Midbrain (tissue), 1 donor: ENCODE data around the gene CRHR2.

ENCODE experiments used
- DNase-seq: peaks from one replicate; lab custom pipeline; 2025; lab: John Stamatoyannopoulos, UW

Gene CRHR2

DNA sequence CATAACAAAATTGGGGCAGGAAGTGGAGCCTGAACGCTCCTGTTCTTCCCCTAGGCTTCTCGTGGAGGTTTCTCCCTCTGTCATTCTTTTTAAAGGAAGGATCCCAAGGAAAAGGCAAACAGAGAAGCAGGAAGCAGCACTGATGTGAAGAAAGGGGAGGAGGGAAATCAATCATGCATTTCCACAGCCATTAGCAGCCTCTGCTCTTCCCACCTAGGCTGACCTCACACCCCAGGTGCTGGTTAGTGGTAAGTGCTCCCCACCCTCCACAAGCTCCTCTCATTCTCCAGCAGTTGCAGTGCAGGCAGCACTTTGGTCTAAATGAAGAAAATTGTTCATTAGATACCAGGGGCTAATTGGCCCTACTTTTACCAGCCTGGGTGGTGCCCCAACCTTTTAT, 2.6 kb downstream of the CRHR2 start:
- DNase-seq = no peak

DNA sequence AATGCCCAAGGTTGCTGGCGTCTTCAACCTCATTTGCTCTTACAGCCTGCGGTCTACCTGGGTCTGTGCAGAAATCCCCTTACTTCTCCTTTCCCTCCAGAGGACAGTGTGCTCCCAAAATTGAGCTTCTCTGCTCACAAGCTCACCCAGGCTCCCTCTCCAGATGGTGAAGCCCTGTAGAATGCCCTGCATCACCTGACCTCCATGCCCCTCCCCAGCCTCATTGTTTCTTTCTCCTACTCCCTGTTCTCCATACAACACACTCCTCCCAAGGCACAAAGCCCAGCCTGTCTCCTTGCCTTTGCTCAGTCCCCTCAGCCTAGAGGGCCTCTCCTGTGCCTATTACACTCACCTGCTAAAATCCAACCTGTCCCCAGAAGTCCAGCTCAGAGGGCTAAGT, 3.5 kb downstream of the CRHR2 start:
- DNase-seq = no peak

DNA sequence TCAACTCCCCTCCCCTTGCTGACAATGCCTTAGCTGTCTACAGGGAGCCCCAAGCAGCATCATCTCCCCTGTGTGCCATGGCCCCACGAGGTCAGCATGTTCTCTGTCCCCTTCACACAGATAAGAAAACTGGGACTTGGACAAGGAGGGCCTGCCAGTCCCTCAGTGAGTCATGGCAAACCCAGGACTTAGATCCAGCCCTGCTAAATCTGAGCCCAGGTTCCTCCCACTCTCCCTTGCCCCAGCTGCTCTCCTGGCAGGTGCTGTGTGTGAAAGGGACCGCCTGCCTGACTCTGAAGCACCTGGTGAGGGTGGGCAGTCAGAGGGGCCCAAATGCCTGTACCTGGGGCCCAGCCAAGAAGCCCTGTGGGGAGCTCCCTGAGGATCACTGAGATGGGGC, 7.4 kb downstream of the CRHR2 start:
- no peak for DNase-seq

DNA sequence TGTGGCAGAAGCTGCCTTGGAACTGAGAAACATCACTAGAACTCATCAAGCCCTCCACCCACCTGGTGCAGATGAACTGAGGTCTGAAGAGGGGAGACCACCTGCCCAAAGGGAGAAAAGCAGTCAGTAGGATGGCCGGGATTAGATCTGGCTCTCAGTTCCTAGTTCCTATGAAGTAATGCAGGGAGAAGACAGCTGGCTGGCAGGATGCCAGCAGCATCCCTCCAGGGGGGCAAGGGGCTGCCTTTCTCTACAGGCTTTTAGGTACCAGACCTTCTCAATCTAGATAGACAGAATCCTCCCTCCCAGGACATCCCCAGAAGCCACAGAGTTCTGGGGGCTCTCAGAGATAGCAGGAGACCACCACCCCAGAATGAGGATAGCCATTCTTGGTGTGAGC, 7.8 kb downstream of the CRHR2 start:
- DNase-seq = no peak

DNA sequence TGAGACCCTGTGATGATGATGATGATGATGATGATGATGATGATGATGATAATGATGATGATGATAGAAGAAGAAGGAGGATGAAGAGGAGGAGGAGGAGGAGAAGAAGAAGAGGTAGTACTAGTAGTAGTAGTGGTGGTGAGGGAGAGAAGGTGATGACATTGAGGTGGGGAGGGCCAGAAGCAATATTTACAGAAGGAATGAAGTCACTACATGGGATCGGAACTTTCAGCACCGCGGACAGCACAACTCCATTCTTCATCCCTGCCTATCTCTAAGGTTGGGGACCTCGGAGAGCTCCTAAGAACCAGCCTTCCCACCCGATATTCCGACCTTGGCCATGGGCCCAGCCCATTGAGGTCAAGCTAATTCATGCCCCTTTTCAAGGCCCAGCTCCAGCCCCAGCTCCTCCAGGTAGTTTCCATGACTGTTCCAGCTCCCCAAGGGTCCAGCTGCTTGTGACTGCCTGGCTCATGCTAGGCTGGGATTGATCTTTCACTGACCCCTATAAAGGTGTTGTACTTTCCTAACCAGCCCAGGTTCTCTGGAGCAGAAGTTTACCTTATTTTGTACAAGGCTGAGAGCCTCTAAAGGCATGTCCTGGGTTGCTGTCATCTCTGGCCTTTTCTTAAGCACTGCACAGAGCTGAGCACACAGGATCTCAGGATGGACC, 10.3 kb downstream of the CRHR2 start:
- no peak for DNase-seq

DNA sequence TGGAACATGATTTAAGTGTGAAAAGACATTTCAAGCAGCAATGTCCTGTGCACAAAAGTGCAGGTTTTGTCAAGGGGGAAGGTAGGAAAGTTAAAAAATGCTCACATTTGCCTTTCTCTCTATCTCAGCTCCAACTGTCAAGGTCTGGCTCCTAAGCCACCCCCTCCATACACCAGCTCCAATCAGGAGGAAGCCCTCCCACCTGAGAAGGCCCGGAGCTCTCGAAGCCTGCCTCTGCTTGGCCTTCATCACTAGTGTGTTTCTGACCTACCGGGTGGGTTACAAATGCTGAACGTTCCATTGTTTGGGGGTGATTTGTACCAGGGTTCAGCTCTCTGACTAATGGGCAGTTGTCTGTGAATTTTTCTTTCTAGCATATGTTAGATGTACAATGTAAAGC, 14.2 kb downstream of the CRHR2 start:
- no peak for DNase-seq

DNA sequence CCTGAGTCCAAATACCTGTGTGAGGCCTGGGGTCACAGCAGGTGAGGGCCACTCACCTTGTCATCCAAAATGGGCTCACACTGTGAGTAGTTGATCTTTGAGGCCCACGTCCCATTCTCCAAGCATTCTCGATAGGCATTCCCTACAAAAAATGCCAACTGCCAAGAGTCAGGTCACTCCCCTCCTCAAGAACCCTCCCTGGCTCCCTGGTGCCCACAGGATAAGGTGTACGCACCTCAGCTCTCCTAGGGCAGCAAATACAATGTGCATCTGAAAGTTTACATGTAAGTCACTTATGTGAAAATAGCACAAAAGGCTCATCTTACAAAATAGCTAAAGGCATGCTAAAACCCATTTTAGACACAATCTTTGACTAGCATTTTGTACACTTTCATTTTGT, 15.1 kb downstream of the CRHR2 start:
- DNase-seq = no peak

DNA sequence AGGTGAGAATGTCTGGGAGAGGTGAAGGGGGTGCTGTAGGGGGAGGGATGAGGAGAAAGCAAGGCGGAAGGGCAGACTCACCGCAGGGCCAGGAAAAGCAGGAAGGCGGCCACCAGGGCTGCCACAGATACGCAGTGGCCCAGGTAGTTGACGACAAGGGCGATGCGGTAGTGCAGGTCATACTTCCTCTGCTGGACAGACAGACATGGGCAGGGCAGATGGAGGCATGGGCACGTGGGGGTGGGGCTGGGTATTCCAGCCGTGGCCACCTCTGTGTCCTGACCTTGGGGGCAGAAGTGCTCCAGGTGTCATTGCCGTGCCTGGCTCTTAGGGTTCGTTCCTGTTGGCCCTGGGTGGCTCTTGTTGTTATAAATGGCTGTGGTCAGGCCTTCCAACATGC, 16.8 kb downstream of the CRHR2 start:
- no peak for DNase-seq

DNA sequence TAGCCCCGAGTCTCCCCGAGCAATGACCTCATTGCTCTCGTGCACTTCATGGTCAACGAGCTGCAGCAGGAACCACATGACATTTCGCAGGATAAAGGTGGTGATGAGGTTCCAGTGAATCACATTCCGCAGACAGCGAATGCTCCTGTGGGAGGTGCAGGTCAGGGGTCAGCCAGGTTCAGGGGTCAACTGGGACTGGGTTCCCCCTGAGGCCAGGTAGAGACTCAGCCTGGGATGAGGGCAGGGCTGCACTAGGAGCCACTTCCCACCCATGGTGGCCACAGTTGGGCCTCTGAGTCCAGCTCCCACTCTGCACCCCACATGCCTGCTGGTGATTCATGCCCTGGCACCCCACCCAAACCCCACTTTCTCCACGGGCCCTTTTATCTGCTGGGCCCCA, 17.2 kb downstream of the CRHR2 start:
- DNase-seq = no peak

DNA sequence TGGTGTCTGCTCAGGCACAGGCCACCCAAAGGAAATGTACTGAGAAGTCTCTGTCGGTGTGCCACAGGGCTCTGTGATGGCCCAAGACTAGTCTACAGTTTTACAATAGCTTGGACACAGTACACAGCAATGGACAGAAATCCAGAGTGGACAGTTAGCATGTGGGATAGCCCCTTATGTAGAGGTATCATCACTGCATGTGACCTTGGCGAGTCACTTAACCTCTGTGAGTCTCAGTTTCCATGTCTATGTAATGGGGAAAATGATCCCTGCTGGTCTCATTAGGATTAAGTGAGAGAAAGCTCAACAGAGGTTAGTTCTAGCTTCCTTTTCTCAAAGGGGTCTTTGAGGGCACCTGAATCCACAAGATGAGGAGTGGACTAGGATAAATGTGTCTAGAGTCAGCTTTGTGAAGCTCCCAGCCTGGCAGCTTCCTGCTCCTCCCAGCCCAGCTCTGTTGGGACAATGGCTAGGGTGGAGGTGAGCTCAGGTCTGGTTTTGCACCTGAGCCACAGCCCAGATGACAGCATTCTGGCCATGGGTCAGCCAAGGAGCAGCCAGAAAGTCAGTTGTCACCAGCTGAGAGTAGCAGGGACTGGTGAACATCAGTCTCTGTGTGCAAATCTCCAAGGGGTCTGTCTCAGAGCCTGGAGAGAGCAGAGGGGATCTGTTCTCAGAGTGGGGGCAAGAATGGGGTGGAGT, 17.9 kb downstream of the CRHR2 start:
- DNase-seq = no peak

DNA sequence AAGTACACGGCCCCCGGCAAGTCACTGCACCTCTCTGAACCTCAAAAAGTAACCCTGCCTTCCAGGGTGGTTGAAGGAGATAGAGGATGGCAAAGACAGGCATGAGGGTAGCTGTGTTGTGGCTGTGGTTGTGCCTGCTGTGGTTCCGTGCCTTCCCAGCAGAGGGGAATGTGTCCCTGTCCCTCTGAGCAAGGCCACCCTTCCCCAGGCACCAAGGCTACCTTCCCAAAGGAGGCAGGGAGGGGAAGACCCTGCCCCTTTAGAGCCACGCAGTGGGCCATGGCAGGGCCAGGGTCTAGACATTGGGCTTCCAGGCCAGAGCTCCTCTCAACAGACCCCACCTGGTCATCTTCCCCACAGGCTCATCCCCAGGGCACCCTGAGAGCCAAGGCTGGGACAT, 18.8 kb downstream of the CRHR2 start:
- DNase-seq = no peak

DNA sequence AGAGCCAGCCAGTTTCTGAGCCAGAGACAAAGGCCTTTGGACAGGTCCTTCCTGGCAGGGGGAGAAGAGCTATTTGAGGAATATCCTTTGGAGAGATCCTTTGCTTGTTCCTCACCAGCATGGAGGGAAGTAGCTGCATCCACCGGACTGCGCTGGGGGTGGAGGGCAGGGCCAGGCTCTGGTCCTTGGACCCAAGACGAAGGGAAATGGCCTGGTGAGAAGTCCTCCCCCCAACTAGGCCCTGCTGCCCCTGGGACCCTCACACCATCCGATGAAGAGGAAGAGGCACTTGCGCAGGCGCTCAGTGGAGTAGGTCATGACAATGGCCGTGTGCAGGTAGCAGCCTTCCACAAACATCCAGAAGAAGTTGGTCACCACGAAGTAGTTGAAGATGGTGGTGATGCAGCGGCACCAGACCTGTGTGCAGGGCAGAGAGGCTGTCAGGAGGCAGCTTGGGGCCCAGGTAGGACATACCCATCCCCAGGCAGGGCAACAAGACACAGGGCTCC, 19.8 kb downstream of the CRHR2 start:
- DNase-seq = no peak

DNA sequence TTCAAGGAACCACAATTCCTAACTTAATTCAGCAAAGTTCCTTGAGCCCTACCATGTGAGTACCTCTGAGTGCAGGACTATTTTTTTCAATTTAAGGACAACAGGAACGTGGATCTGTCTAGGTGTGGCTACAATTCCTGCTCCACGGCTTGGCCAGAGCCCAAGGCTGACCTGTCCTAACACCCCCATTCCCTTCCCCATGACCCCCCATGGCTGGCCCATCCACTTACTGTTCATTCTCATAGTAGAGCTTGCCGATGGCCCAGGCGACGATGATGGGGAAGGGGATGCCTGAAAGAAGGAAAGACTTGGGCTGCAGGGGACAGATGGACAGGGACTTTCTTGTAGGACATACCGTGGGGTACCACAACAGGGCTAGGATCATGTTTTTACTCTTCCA, 20.3 kb downstream of the CRHR2 start:
- no peak for DNase-seq

DNA sequence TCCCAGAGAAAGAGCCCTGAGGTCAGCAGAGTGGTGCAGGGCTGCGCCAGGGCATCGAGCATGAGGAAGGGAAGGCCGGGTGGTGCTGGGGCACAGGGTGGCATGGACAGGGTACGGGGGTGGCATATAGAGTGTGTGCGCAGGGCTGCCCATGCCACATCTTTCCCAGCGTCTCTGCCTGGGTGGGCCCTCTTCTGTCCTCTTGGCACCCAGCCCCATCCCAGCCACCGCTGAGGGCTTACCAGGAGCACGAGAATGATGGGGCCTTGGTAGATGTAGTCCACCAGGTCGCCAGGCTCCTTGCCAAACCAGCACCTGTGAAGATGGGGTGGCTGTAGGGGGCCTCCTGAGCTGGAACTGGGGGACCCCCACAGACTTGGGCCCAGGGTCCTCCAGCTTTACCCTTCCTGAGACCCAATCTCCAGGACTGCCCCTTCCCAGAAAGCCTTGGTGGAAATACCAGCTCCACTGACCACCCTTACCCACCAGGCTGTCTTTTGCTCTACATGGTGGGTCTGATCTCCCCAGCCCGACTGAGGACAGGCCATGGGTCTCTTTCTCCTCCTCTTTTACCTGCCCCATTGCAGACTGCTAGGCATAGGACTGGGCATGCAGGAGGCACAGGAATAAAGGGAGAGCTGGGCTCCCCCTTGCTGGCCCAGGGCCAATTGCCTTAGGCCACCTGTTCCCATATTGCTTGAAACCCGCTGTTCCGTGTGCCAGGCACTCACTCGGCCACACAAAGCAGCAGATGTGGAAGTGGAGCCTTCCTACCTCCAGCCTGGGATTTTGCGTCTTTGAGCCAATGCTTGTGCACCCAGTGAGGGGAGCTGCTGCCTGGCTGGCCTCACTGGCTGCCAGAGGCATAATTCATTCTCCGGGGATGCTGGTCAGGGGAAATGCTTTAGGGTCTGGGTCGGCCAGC, 21.7 kb downstream of the CRHR2 start:
- no peak for DNase-seq

DNA sequence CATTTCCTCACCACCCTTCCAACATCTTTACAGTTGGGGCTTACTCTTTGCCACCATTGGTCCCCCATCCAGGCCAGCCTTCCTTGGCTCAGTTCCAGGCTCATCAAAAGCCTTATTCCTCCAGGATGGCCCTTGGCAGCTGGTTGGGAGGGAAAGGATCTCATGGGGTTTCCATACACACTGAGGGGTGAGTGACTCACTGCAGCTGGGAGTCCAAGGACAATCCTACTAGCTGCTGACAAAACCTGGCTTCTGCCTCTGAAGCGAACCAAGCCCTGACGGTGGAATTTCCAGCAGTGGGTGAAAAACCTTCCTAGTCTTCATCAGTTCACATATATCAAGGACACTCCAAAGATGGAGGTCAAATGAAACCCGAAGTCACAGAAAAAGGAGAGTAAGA, 22.9 kb downstream of the CRHR2 start:
- DNase-seq = no peak

DNA sequence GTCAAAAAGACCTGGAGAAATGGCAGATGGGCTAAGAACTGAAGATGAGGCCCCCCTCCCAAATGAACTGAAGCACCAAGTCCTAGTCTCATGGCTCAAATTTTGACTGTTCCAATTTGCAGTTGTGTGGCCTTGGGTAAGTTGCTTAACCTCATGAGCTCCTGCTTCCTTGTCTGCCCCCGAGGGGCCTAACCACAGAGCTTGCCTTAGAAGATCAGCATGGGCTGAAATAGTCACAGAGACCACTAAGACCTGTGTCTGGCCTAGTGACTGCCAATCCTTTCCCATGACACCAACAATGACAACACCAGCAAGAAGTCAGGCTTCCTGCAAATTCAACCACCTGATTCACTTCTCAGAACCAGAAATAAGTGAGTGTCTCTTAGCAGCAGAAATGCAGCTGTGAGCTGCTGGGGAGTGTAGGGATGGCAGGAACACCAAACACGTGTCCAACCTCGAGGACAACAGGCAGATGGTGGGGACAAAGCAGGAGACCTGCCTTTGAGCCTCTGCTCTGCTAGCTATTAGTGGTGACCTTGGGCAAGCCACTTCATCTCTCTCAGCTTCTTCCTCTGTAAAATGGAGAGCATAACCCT, 23.7 kb downstream of the CRHR2 start:
- DNase-seq = no peak

DNA sequence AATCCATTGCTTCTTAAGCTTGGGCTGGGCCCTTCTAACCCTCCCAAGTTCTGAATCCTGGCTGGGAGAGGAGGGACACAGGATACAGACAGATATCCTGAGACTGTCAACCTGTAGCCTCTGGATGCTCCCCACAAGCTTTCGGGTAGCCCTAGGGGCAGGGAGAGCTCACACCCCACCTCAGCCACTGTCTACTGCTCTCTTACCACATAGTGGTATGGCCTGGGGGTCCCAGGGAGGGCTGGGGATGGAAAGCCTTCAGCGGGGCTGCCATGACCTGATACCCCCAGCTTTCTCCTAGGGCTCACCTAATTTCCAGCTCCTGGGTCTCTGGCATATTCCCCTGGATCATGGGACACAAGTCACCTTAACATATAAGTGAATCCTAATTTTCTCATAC, 25.1 kb downstream of the CRHR2 start:
- no peak for DNase-seq

DNA sequence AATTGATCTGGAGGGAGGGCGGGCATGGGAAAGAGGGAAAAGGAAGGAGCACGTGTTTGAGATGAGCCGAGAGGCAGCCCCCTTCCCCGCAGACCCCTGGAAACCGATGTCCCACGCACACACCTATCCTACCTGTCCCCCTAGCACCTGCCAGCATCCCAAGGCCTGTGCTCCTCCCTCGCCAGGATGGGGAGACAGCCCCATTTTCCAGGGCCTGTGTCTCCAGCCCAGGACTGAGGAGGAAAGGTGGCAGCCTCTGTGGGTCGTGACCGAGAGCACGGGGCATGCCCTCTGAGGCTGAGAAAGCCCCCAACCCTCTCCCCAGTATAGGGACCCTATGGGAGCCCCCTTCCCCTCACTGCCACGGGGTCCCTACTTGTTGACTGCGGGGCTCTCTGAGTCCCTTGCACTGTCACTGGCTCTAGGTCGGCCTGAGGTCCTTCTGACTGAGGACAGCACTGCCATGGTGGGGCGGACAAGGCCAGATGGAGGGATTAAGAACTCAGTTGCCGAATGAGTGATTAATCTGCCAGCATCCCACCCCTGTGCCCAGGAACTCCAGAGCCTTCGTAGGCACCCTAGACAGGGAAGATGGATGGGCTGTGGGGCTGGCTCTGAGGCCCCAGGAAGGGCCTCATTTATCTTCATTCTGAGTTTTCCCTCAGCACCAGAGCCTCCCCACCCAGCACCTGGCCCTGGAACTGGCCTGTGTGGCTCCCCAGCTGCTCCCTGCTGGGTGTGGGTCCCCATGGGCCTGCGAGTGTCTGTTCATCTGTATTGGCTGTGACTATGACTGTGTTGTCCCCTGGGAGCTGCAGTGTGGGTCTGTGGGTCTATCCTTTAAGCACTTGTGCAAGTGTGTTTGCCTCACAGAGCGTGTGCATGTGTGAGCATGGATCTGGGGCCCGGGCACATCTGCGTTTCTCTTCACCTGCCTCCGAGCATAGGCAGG, 26.0 kb downstream of the CRHR2 start:
- DNase-seq = no peak

DNA sequence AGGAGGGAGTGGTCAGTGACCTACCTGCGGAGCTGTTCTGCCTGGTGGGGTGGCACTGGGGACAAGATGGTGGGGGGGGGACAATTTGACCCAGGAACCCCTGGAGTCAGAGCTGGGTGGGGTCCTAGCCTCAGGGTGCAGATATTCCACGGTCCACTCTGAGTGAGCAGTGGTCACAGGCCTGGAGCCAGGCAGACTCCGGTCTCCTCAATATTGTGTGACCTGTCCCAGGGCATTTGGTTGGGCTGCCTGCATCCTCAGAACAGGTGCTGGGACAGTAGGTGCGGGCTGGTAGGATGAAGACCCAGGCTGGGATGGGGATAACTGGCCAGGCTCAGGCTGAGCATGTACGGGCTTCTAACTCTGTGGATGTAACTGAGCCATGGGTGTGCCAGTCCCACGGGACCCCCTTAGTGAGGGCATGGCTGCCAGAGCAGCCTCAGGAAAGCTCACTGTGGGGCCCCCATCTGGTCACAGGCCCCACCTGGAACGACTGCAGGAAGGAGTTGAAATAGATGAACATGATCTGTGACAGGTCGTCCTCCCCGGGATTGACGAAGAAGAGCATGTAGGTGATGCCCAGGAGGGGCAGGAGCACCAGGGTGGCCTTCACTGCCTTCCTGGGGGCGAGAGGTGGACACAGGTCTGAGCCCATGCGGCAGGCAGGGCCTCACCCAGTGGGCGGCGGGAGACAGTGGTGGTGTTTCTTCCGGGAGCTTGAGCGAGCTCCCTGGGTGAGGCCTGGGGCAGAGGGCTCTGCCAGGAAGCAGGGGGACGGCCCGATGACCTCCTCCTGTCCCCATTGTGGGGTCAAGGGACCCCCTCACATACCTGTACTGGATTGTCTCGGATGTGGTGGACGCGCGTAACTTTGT, 26.9 kb downstream of the CRHR2 start:
- no peak for DNase-seq
